Stimulated activated CD4-positive, alpha-beta T cell treated with anti-CD3 and anti-CD28 coated beads, TNF-alpha, amount 100 ng/mL, for 4 hours (primary cell): Measurements from ENCODE around the gene RUSC1.
"Not testable (repeated sequence)": the region's sequence is repeated elsewhere in the genome, so short reads cannot be mapped to it uniquely, and the experiment has no call there.

Experiments used
- DNase-seq, 3 experiments: peaks; one replicate each; pipeline ENCODE4 v3.0.0-alpha.2; 2020; ENCODE audit warnings: low read depth in 3 of 3

RUSC1 gene

DNA sequence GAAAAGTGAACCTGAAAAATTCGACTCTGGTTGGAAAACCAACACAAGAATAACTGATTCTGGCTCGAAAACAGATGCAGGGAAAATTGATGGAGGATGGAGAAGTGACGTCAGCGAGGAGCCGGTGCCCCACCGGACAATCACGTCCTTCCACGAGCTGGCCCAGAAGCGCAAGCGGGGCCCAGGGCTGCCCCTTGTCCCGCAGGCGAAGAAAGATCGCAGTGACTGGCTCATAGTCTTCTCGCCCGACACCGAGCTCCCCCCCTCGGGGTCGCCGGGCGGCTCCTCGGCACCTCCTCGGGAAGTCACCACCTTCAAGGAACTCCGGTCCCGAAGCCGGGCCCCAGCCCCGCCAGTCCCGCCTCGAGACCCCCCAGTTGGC is 1.9 kb downstream of the RUSC1 start:
- DNase-seq: no peak

DNA sequence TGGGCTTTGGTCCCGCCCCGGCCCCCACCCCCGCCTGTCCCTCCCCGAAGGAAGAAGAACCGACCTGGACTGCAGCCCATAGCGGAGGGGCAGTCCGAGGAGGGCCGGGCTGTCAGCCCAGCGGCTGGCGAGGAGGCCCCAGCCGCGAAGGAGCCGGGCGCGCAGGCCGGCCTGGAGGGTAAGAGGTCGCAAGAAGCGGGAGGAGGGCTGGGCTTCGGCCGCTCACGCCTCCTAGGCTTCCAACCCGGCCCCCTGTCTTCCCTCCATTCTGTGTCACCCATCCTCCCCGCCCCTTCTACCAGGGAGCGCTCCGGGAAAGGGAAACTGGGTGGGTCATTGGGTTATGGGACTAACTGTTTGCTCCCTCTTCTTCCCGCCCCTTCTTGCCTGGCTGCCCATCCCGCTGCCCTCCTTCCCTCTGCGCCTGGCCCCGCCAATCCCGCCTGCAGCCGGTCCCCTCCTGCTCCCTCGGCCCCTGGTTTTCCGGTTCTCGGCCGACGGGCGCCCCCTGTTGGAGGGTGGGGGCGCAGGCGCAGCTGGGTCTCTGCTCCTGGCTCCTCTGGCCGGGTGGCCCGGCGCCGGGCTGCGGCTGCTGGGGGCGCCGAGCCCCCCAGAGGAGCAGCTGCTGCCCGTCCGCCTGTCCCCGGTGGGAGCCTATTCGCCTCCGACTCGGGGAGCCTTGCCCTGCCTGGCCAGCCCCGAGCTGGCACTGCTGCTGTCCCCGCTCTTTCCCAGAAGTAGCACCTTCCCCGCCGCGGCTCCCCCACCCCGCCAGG is 2.4 kb downstream of the RUSC1 start:
- DNase-seq: peak; percentile 72 to 90 (median 73)

DNA sequence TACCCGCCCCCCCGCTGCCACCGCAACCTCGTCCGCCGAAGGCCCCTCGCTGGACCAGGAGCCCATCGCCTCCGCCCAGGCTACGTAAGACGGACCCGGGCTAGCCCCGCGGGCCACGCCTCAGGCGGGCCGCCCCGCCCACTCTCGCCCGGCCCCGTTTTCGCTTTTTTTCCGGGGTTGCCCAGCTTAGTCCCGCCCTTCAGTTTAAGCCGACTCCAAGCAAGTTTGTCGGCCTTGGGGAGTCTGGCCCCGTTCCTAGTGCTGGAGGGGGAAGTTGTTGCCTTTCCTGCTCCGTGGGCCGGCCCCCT is 3.0 kb downstream of the RUSC1 start:
- peak; percentile 62 to 68 (median 63) for DNase-seq

DNA sequence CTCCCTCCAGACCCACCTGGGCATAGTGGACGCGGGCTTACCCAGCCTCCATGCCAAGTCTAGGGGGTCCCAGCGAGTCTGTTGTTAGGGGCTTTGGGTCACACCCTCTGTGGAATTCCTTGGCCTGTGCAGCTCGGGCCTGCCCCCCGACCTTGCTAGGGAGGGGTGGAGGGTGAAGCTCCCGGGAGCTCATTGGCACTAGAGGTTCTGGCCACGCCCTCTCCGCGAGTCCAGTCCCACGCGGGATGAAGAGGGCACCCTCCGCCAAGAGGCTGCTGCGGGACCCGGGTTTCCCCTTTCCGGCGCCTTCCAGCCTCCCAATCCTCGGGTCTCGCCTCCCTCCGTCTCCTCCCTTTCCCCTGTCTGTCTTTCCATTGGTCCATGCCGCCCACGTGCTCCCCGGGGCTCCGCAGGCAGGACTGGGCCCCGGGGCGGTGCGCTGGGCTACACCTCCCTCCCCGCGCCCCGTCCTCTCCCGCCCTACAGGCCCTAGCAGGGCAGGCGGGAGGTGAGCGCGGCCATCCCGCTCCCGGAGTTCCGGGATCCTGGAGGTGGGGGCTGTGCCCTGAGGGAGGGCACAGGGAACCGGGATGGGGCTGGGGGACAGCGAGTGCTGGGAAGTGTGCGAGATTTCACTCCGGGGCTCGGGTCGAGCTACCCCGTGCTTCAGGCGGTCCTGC is 3.5 kb downstream of the RUSC1 start:
- DNase-seq: peak; percentile 70 to 80 (median 71)

DNA sequence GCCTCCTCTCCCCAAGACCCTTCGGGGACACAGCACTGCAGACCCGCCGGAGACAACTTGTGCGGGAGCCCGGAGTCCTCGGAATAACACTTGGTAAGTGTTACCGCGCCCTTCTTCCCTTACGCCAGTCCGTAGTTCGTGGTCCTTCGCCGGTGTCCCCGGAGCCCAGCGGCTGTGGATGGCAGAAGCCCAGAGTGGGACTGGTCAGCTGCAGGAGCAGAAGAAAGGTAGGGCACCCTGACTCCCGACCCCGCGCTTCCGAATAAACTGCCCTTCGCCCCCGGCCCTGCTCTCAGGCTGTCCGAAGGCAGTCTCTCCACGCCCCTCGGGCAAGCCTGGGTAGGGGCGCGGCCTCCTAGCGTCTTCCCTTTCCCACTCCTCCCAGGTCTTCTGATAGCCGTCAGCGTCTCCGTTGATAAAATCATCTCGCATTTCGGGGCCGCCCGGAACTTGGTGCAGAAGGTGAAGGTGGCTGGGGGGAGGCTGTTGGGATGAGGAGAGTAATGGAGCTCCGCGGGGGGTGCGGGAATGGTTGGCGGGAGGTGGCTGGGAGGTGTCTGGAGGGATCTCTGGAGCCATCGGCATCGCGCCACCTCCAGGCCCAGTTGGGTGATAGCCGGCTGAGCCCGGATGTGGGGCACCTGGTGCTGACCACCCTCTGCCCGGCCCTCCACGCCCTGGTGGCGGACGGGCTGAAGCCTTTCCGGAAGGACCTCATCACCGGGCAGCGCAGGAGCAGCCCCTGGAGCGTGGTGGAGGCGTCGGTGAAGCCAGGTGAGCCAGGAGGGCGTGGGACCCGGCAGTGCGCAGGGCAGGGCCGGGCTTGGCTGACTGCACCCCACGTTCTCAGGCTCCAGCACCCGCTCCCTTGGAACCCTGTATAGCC is 4.3 kb downstream of the RUSC1 start:
- DNase-seq: no peak

DNA sequence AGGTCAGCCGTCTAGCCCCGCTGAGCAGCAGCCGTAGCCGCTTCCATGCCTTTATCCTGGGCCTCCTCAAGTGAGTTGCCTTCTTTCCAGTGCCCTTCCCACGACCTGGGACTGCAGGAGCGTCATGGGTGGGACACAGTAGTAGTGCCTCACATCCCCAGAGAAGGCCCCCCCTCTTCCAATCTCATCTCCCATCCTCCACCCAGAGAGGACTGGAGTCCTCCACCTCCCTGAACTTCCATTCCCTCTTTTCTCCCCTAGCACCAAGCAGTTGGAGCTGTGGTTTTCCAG is 4.9 kb downstream of the RUSC1 start:
- DNase-seq: no peak

DNA sequence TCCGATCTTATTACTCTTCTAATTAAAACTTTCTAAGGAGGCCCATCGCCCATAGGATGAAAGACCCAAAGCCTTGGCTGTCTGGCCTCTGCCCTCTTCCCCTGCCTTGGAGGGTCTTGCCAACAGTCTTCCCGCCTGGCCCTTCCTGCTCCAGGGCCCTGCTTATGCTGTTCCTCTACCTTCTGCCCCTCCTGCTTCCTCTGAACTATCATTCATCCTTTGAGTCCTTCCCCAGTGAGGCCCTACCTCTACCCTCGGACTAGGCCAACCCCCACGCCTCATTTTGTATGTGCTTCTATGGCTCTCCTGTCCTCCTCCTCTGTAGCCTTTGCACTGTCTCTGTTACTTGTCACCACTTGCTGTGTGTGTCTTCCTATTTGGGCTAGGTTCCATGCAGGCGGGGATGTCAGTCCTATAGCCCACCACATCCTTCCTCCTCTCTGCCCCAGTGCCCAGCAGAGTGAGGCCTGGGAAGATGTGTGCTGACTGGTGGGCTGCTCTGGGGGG is 5.4 kb downstream of the RUSC1 start:
- DNase-seq: no peak

DNA sequence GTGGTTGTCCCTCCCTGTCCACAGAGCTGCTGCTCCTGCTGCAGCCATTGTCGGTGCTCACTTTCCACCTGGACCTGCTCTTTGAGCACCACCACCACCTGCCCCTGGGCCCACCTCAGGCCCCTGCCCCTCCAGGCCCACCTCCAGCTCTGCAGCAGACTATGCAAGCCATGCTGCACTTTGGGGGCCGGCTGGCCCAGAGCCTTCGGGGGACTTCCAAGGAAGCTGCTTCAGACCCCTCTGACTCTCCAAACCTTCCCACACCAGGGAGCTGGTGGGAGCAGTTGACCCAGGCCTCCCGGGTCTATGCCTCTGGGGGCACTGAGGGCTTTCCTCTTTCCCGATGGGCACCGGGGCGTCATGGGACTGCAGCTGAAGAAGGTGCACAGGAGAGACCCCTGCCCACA is 5.9 kb downstream of the RUSC1 start:
- DNase-seq: no peak

DNA sequence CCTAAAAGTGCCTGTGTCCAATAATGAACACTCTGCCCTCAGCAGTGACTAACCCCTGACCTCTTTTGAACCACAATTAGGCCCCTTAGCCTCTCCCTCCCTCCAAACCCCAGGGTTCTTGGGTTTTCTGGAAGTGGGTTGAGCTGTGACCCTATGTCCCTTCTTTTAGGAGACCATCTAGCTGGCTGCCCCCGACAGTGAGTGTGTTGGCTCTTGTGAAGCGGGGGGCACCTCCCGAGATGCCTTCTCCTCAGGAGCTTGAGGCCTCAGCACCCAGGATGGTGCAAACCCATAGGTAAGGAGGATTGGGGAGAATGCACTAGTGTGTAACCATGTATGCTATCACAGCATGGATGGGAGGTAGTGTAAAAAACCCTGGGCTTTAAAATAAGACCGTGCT is 7.3 kb downstream of the RUSC1 start:
- no peak for DNase-seq

DNA sequence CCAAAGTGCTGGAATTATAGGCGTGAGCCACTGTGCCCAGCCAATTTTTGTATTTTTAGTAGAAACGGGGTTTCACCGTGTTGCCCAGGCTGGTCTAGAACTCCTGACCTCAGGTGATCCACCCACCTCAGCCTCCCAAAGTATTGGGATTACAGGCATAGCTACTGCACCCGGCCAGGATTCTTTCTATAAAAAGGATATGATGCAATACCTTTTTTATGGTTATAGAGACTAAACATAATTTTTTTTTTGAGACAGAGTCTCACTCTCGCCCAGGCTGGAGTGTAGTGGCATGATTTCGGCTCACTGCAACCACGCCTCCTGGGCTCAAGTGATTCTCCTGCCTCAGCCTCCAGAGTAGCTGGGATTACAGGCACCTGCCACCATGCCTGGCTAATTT is 8.2 kb downstream of the RUSC1 start:
- DNase-seq: not testable (repeated sequence)

DNA sequence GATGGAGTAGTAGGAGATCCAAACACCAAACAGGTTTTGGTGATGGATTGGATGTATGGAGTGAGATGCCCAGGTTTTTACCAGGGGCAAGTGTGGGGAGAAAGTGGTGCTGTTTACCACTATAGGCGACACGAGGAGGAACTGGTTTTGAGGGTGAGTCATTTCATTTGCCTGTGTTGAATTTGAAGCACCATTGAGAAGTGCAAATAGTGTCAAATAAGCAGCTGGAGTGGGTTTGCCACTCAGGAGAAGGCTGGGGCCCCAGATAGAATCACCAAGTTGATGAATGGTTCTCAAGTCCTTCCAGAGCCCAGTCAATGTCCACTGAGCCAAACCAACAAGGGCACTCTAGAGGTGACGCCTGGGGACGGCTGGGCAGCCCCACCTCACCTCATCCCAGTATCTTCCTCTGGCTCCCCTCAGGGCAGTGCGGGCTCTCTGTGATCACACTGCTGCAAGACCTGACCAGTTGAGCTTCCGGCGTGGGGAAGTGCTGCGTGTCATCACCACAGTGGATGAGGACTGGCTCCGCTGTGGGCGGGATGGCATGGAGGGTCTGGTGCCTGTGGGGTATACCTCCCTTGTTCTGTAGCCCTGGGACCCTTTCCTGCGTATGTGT is 9.4 kb downstream of the RUSC1 start:
- DNase-seq: no peak

DNA sequence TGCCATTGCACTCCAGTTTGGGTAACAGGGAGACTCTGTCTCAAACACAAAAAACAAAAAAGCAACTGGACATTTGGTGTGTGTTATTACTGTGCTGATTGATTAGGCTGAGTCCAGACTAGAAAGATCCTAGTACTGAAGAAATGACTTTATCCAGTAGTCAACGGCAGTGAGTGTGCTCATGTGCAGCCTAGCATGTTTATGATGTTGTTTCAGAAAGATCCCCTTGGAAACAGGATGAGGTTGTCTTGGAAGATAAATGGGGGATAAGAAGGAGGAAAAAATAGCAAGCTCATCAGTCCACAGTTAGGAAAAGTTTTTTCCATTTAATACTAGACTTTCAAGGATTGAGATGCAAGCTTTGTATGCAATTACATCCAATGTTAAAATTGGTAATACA is 14.3 kb downstream of the RUSC1 start:
- DNase-seq: no peak

DNA sequence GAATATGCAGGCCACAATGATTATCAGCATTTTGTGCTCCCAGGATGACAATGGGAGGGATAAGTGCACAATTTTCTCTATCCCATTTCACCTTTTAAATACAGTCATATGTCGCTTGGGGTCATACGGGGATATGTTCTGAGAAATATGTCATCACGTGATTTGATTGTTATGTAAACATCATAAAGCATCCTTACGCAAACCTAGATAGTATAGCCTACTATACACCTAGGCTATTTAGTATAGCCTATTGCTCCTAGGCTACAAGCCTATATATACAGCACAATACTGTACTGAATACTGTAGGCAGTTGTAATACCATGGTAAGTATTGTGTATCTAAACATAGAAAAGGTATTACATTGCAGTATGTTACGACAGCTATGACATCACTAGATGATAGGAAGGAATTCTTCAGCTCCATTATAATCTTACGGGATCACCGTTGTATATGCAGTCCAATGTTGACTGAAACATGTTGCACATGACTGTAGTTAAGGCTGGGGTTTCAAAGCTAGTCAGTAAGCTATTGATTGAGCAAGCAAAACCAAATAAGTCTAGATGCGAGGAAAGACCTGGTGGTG is 18.9 kb downstream of the RUSC1 start:
- no peak for DNase-seq

DNA sequence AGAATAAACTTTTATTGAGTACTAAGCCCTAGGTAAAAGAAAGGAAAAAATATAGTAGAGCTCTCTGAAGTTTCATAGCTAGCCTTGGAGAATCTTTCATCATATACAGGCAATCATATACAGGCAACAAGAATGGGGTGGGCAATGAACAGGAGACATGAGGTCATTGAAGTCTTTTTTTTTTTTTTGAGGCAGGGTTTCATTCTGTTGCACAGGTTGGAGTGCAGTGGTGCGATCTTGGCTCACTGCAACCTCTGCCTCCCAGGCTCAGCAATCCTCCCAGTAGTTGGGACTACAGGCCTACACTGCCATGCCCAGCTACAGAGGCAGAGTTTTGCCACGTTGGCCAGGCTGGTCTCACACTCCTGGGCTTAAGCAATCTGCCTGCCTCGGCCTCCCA is 22.1 kb downstream of the RUSC1 start:
- DNase-seq: no peak

DNA sequence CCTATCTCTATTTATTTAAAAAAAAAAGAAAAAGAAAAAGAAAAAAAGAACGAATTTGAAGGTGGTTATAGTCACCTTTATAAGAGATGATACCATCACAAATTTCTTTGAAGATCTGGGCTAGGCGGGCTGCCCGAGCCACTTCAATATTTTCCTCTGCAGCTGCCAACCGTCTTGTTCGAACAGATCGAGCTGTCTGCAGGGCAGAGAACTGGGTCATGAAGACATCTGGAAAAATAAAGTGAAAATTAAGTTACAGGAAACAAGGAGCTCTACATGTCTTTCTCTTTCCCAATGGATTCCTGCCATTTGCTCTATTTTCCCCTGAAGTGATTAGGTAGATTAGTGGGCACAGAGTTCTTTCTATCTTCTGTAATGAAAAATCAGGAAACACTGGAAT is 31.9 kb downstream of the RUSC1 start:
- no peak for DNase-seq

DNA sequence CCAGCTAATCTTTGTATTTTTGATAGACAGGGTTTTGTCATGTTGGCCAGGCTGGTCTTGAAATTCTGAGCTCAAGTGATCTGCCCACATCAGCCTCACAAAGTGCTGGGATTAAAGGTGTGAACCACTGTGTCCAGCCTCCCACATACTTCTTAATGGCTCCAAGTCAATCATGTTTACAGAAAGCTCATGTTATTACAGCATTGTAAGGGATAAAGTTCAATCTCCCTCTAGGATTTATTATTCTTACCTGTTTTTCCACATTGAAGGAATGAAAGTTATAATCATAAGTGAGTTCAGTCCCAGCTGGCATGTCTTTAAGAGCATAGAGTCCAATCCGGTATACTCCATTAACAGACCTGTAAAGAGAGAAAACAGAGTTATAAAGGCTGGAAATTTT is 39.4 kb downstream of the RUSC1 start:
- no peak for DNase-seq

DNA sequence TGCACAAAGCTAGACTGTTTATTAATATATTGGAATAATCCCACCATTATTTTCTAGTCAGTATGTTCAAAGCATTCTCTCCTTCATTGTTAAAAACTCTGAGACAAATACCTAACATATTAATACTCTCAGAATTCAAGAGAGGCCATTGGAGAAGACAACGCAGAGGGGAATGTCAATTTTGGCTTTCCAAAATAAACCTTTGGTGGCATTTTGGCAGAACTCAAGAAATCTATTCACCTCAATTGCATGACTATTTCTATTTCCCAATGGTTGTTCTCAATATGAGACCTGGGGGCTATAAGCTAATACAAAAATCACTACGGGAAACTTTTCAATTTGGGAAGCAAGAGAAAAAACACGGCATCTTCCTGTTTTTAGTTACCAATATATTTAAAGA is 58.5 kb downstream of the RUSC1 start:
- no peak for DNase-seq

DNA sequence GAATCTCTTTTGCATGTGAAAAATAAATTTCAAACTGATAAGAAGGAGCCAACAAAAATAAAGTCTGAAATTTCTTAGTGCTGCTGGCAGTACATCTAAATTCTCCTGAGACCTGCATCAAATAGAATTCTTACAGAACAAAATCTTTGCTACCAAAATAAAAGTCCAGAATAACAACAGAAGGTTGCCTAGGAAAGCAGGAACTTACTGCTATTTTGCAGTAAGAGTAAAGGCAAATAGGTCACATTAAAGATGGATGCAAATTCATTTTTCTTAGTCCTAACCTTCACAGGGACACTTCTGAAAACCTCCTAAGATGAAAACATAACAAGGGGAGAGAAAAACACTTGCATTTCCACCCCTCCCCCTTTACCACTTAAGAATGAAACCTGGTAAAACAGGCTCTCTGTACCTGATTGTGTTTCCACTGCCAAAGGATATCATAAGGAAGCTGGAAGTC is 59.0 kb downstream of the RUSC1 start:
- DNase-seq: no peak
